HL-60 (cell line): ENCODE measurements around the gene FCHSD2.
"Not testable (repeated sequence)": the region's sequence is repeated elsewhere in the genome, so short reads cannot be mapped to it uniquely, and the experiment has no call there.

Experiments used
- DNase-seq, 2 experiments: peaks; one replicate each; pipeline ENCODE4 v3.0.0-alpha.2; 2010 to 2020; ENCODE audit warnings: low read depth in 1 of 2, low spot score in 1 of 2
- H3K27ac ChIP-seq: fragments of 250-450 bp; sonication (Bioruptor Pico); replicated peaks from 2 replicates; pipeline ENCODE4 v1.5.1; 2020; ENCODE audit warnings: mild to moderate bottlenecking, moderate library complexity
- H3K27me3 ChIP-seq: fragments of 250-450 bp; sonication (Bioruptor Pico); 2 replicates; pipeline ENCODE4 v1.5.1; 2021; ENCODE audit warnings: mild to moderate bottlenecking, moderate library complexity; ENCODE audit not compliant: insufficient read depth, poor library complexity, severe bottlenecking
- H3K4me3 ChIP-seq: replicated peaks from 2 replicates; pipeline ENCODE4 v1.5.1; 2011; ENCODE audit warnings: mild to moderate bottlenecking, control low read depth, low read length; ENCODE audit not compliant: insufficient read depth
- CTCF ChIP-seq: IDR thresholded peaks from one replicate; pipeline ENCODE4 v1.5.1; 2011; ENCODE audit warnings: low read length, control low read depth, inconsistent platforms; ENCODE audit not compliant: insufficient read depth
- GABPA ChIP-seq: IDR thresholded peaks from 2 replicates; pipeline ENCODE4 v1.6.1; 2012; ENCODE audit warnings: low read depth
- POLR2AphosphoS5 ChIP-seq: IDR thresholded peaks from 2 replicates; pipeline ENCODE4 v1.6.1; 2012; ENCODE audit warnings: low read depth
- REST ChIP-seq: IDR thresholded peaks from 2 replicates; pipeline ENCODE4 v1.6.1; 2012; ENCODE audit warnings: low read depth; ENCODE audit not compliant: insufficient replicate concordance
- SPI1 ChIP-seq: IDR thresholded peaks from 2 replicates; pipeline ENCODE4 v1.6.1; 2012; ENCODE audit warnings: low read depth, mild to moderate bottlenecking, borderline replicate concordance

FCHSD2 gene

GRCh38 chr11:73130181-73130580 lies 11.9 kb downstream of the FCHSD2 start:
- H3K27me3 ChIP-seq, result no peaks in the 10 kb centered on the region
- H3K4me3 ChIP-seq, result no peak overlapping the region
- H3K27ac ChIP-seq, result no peak overlapping the region
- TF ChIP-seq GABPA (no peak), CTCF (no peak), REST (no peak), POLR2AphosphoS5 (no peak), SPI1 (no peak)
- no peak for DNase-seq

- Histone ChIP-seq H3K27ac (no peak overlapping the region), H3K27me3 (no peaks in the 10 kb centered on the region), H3K4me3 (no peak overlapping the region)
- TF ChIP-seq CTCF, result no peak
- TF ChIP-seq GABPA, result no peak
- DNase-seq, result no peak
These were observed 12.9 kb downstream of the FCHSD2 start for GRCh38 chr11:73129198-73129597.

GRCh38 chr11:73126804-73127480 lies 15.2 kb downstream of the FCHSD2 start:
- no peaks in the 10 kb centered on the region for H3K27me3 ChIP-seq
- DNase-seq, result no peak
- H3K4me3 ChIP-seq, result no peak overlapping the region
- no peak for TF ChIP-seq REST
- TF ChIP-seq GABPA, result no peak
- TF ChIP-seq CTCF, result no peak
- TF ChIP-seq POLR2AphosphoS5, result no peak
- TF ChIP-seq SPI1, result no peak
- no peak overlapping the region for H3K27ac ChIP-seq

GRCh38 chr11:73124800-73125199 lies 17.3 kb downstream of the FCHSD2 start:
- no peak overlapping the region for H3K27ac ChIP-seq
- no peak overlapping the region for H3K4me3 ChIP-seq
- no peaks in the 10 kb centered on the region for H3K27me3 ChIP-seq
- TF ChIP-seq GABPA, result no peak
- no peak for TF ChIP-seq POLR2AphosphoS5
- no peak for TF ChIP-seq CTCF
- TF ChIP-seq SPI1, result no peak
- TF ChIP-seq REST, result no peak
- no peak for DNase-seq

GRCh38 chr11:73123892-73124291 lies 18.2 kb downstream of the FCHSD2 start:
- not testable (repeated sequence) for H3K27me3 ChIP-seq, H3K27ac ChIP-seq, DNase-seq, H3K4me3 ChIP-seq
